Measurements from ENCODE around the gene MAP2K7.

The MAP2K7 gene

DNA sequence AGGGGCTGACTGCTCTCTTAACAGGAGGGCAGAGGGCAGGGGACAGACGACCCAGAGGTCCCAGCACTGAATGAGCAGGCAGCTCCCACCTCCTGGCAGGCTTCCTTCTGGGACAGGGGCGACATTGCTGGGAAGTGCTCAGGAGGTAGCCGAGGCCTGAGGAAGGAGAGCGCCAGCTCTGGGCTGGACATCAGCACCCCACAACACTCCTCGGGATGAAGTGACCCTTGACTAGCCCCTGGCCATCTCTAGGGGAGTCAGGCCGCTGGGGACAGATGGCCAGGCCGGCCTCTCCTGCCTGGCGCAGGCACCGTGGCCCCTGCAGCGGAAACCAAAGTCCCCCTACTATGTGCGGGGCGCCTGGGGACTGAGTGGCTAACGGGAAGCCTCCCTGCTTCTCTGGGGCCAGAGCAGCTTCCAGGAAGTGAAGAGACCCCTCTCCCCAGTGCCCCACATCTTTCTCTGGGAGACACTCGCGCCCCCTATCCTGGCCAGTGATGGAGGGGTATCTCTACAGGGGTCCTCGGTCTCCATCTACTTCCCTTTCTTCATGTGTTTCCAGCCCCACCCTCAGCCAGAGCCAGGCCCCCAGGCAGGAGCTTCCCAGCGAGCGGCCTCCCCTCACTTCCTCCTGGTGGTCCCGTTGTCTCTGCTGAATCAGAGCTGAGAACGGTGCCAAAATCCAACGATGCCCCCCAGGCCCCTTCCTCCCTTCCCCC, 39.5 kb upstream of the MAP2K7 start:
- H3K4me3 ChIP-seq (ENCODE audit: low read depth, low read length) = no peak overlapping the region

DNA sequence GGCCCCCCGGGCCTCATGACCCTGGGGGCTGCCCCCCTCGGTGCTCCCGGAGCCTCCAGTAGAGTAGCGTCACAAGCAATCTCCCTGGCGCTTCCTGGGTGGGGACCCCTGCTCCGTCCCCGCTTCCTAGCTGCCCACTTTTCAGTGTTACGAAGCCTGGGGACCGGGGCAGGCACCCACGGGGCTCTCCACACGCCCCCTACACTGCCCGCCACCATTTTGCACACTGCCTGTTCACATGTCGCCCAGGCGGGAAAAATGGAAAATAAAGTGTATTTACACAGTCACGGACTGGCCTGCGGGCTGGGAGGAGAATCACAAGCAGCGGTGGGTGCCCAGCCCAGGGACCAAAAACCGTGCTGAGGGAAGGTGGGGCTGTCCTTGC, 39.0 kb upstream of the MAP2K7 start:
- TF ChIP-seq, protein P1, sequence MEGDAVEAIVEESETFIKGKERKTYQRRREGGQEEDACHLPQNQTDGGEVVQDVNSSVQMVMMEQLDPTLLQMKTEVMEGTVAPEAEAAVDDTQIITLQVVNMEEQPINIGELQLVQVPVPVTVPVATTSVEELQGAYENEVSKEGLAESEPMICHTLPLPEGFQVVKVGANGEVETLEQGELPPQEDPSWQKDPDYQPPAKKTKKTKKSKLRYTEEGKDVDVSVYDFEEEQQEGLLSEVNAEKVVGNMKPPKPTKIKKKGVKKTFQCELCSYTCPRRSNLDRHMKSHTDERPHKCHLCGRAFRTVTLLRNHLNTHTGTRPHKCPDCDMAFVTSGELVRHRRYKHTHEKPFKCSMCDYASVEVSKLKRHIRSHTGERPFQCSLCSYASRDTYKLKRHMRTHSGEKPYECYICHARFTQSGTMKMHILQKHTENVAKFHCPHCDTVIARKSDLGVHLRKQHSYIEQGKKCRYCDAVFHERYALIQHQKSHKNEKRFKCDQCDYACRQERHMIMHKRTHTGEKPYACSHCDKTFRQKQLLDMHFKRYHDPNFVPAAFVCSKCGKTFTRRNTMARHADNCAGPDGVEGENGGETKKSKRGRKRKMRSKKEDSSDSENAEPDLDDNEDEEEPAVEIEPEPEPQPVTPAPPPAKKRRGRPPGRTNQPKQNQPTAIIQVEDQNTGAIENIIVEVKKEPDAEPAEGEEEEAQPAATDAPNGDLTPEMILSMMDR (IDR thresholded peaks at IDR 0.05; ENCODE audit: borderline replicate concordance, insufficient read depth, low read depth, low read length) = no peak
- no peak overlapping the region for H3K4me3 ChIP-seq (ENCODE audit: low read depth, low read length)

More for the DNA sequence above, 39.5 kb upstream of the MAP2K7 start:
- TF ChIP-seq, protein P1 (IDR thresholded peaks at IDR 0.05; ENCODE audit: borderline replicate concordance, insufficient read depth, low read depth, low read length) = no peak

DNA sequence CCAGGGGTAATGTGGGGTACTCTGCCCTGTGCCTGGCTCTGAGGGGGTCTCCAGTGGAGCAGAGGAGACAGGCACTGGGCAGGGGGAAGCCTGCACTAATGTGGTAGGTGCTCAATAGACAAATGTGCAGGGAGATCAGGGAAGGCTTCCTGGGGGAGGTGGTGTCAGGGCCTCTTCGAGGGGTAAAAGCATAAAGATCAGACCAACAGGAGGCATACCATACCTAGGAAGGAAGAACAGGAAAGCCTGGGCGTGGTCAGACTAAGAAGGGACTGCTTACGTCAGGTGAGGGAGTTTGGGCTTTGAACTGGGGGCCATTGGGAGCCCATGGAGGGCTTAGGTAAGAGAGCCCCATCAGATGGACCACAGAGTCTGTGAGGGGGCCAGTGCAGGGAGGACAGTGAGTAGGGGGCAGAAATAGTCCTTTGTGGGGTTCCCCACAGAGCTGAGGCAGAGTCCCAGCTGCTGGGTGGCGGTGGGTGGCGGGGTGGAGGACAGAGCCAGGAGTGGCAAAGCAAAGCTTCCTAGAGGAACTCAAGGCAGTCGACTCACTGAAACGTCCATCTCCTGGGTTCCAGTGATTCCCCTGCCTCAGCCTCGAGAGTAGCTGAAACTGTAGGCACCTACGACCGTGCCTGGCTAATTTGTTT, 38.3 kb upstream of the MAP2K7 start:
- H3K4me3 ChIP-seq (ENCODE audit: low read depth, low read length) = no peak overlapping the region
- TF ChIP-seq, protein P1 (IDR thresholded peaks at IDR 0.05; ENCODE audit: borderline replicate concordance, insufficient read depth, low read depth, low read length) = no peak

DNA sequence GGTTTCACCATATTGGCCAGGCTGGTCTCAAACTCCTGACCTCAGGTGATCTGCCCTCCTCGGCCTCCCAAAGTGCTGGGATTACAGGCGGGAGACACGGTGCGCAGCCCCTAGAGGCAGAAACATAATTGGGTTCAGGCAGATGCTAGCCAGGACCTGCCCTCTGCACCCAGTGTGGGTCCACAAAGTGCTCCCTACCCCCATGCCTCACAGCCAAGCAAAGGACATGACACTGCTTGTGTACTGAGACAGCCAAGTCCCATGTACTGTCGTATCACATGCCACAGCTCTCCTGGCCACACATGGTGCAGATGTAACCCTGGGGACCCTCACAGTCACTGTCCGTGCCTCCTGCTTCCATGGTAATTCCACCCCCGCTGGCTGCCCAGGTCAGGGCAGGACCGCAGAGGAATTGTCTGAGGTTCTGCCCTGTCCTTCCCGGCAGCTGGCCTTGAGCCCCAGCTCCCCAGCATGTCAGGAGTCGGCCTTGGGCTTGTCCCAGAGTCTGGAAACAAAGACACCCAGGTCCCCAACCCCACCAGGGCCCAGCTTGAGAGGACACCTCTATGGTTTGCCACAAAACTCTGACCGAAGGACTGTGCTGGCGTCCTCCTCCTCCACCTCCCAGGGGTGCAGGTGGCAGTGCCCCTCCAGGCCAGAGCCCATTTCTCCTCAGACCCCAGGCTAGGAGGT, 37.1 kb upstream of the MAP2K7 start:
- no peak overlapping the region for H3K4me3 ChIP-seq (ENCODE audit: low read depth, low read length)
- TF ChIP-seq, protein P1 (IDR thresholded peaks at IDR 0.05; ENCODE audit: borderline replicate concordance, insufficient read depth, low read depth, low read length) = no peak

DNA sequence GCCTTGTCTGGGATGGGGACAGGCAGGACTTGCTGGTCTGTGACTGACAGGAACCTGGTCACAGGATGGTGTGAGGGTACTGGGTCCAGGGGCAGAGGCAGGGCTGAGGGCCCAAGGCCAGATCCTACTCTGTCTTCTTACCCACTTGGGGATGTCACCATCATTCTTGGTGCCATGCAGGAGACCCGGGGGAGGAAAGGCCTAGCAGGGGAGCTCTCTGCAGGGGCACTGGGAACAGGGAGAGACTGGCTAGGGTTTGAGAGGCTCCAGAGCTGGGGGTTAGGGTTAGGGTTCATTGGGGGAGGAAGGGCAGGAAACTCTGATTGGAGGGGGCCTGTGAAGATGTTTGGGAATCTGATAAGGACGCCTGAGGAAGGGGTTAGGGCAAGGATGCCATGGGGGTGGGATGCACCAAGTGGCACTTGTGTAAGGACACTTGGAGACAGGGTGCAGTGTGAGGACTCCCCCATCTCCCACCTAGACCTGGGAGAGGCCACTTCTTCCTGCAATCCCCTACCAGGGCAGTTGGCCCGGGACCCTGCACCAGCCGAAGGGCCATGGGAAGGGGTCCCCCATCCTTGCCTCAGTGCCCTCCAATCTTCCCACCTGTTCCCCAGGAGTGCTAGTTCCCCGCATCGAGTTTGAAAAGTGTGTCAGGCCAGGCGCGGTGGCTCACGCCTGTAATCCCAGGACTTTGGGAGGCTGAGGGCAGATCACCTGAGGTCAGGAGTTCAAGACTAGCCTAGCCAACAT, 36.4 kb upstream of the MAP2K7 start:
- H3K4me3 ChIP-seq (ENCODE audit: low read depth, low read length) = no peak overlapping the region
- TF ChIP-seq, protein P1 (IDR thresholded peaks at IDR 0.05; ENCODE audit: borderline replicate concordance, insufficient read depth, low read depth, low read length) = no peak

DNA sequence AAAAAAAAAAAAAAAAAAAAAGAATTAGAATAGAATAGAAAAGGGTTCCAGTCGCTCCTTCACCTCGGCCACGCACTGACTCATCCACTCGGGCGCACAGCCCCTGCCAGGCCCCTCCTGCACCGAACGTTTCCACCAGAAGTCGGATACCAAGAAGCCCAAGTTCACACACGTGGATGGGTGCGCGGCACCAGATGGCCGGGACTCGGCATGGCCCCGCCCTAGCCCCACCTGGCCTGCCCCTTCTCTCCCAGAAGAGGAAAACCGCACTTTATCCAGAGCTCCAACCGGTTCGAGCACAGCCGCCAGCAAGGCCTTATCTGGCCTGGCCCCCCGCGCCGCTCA, 35.4 kb upstream of the MAP2K7 start:
- TF ChIP-seq, protein P1 (IDR thresholded peaks at IDR 0.05; ENCODE audit: borderline replicate concordance, insufficient read depth, low read depth, low read length) = no peak
- no peak overlapping the region for H3K4me3 ChIP-seq (ENCODE audit: low read depth, low read length)
